ENCODE results near the gene SRSF10.
"Not testable (repeated sequence)": the region's sequence is repeated elsewhere in the genome, so short reads cannot be mapped to it uniquely, and the experiment has no call there.

The SRSF10 gene

DNA sequence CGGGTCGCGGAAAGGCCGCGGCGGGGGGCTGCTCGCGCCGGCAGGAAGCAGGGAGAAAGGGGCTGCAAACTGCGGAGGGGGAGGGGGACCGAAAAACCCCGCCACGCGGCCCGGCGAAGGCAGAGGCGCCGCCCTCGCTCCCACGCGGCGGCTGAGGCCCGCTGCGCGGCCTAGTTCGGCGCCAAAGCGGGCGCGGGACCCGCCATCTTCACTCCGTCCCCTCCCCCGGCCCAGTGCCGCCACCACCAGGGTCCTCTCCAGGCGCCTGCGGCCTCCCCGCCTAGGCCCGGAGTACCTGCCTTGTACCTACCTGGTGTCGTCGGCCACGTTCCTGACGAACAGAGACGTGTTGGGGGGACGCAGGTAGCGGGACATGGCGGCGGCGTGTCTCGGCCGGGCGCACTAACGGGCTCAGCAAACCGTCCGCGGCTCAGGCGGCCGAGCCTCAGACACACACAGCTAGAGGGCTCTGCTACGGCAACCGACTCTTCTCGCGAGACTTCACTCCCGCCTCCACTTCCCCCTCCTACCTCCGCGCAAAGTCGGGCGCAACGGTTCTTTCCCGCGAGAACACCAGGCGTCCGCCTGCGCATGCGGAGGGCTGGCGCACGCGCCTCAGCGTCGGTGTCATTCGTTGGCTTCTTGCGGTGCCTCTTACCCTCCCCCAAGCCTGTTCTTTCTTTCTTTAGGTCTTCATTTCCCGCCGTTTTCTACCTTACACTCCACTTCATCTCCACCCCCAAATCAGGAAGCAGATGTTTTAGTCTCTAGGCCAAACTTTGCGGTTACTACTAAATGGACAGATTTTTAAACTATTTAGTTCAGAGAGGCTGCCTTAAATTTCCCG, at the start of gene SRSF10:
TSS of gene SRSF10 (minus strand) at position 447 of the 847 bp plus-strand sequence. CDS start at position 375, 72 bp downstream.
- peak; percentile 100 for DNase-seq

DNA sequence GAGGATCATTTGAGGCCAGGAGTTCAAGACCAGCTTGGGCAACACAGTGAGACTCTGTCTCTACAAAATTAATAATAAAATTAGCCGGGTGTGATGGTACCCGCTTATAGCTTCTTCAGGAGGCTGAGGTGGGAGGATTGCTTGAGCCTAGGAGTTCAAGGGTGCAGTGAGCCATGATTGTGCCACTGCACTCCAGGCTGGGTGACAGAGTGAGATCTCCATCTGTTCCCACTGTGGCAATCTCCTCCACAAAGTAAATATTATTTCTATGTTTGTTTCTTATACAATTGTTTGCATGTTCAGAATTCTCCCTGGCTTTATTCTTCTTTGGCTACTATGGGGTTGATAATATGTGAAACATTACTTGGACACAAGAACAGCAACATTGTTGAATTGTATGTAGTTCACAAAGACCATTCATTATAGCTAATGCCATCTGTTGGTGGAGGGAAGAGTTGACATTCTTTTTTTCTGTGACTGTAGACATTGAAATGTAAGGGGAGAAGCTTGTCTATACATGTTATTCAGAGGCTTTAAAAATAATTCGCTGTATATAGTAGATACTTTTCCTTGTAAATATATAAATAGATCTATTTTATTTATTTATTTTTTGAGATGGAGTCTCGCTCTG, 47.8 kb upstream of the SRSF10 start:
- peak; percentile 76 for DNase-seq

DNA sequence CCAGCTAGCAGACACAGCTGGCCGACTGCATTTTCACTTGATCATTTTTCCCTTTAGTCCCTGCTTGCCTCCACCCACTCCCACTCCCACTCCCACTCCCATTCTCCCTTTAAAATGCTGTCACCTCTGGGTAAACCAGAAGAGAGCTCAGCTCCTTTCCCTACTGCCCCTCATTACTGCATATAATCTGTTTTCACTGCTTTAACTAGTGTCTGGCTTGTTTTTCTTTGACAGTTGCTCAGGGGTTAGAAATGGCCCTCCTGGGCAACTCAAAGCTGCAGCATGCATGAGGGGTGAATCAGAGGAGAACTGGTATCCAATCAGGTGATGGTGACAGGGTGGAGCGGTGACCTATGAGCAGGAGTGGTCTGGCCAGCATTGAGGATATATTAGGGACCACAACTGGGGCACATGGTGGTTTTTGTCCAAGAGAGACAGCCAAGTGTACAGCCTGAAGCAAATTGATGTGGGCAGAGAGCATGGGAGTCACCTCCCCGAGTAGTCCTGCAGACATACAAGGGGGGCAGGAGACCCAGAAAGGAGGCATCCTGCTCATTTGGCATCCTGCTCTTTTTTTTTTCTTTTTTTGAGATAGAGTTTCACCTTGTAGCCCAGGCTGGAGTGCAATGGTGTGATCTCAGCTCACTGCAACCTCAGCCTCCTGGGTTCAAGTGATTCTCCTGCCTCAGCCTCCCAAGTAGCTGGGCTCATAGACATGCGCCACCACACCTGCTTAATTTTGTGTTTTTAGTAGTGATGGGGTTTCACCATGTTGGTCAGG, 42.6 kb upstream of the SRSF10 start:
- no peak for DNase-seq

- no peak for DNase-seq
Measured at GRCh38 chr1:24021403-24022266, 41.5 kb upstream of the SRSF10 start.

DNA sequence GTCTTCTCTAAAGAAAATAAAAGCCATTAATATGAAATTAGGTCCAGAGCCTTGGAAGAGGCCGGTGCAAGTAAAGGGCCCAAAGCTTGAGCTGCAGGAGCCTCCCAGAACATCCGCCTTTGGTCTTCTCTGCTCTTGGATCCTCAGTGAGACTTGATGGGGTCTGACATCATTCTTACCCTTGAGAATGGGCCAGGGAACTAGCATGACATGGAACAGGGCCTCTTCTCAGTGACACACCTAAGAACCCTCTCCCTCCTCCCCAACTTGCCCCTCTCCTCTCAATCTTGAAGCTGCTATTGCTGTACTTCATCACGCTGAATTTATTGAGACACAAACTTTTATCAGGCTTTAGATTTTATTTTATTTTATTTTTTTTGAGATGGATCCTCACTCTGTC, 40.3 kb upstream of the SRSF10 start:
- no peak for DNase-seq

- DNase-seq: no peak
Measured at GRCh38 chr1:24020025-24020424, 39.9 kb upstream of the SRSF10 start.

DNA sequence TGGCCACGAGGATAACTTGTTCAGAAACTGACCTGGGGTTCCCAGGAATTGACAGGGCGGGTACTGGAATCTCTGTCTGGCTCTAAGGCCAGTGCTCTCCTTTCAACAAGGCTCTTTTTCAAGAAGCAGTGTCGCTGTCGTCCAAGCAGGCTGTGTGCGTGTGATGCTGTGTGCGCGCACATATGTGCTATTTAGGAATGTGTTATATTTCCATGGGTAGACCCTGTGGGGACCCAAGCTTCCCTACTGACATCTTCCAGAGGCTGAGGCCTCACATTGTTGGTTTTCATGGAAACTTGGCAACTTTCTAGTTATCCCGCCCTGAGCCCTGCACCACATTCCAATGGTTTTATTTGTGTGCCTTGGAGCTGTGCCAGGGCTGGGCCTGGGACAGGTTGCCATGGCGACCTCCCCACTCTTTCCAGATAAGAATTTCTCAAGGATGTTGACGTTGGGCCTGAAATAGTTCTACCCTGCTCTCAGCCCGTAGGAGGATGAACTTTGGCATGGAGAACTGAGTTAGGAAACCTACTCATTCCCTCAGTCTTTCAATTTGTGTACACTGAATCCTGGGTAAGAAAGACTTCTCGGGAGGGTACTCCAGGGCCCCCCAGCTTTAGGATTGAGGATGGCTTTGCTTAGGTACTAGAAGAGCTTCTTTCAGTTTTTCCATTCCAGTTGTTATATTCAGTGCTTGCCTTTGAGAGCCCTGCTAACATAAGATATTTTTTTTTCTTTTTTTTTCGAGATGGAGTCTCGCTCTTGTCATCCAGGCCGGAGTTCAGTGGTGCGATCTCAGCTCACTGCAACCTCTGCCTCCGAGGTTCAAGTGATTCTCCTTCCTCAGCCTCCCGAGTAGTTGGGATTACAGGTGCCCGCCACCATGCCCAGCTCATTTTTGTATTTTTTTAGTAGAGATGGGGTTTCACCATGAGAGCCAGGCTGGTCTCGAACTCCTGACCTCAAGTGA, 38.8 kb upstream of the SRSF10 start:
- DNase-seq: no peak

GRCh38 chr1:24015221-24016210, 35.4 kb upstream of the SRSF10 start:
- no peak for DNase-seq

- DNase-seq: not testable (repeated sequence)
Measured at GRCh38 chr1:24012878-24013277, 32.8 kb upstream of the SRSF10 start.

- no peak for DNase-seq
Measured at GRCh38 chr1:24010650-24011049, 30.5 kb upstream of the SRSF10 start.

DNA sequence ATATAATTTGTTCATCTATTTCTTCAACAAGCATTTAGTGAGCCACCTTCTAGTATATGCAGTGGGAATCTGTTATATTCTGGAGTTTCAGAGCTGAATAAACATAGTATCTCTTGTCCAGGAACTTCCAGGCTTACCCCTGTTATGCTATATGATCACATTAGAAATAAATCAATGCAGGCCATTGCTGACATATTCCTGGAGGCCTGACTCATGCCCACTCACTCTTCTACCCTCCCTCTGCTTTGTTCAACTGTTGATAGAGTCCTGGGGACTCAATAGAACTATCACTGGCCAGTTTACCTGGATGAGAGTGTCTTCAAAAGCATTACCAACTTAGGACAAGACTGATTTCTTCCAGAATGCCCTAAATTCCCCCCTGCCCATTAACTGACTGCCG, 29.3 kb upstream of the SRSF10 start:
- DNase-seq: no peak

DNA sequence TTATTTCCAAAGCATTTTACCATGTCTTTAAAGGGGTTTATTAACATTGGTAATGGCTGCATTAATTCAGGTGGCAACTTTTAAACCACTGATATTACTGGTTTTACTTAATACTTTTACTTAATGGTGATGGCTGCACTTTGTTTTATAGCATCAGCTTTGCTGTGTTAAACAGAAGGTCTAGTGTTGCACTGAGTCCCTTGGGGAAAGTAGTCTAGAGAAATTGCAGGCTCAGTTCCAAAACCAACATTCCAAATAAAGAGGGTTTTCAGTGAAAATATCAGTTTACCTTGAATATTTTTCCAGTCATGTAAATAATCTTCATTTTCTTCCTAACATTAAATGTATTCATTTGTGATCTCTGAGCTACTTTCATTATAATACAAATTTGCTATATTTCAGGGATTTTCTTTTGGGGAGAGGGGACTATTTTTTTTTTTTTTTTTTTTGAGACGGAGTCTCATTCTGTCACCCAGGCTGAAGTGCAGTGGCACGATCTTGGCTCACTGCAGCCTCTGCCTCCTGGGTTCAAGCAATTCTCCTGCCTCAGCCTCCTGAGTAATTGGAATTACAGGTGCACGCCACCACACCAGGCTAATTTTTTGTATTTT, 28.6 kb upstream of the SRSF10 start:
- DNase-seq: not testable (repeated sequence)

- DNase-seq: no peak
Measured at GRCh38 chr1:24007079-24007478, 27.0 kb upstream of the SRSF10 start.

- no peak for DNase-seq
Measured at GRCh38 chr1:24005163-24005562, 25.0 kb upstream of the SRSF10 start.

- no peak for DNase-seq
Measured at GRCh38 chr1:24004132-24004531, 24.0 kb upstream of the SRSF10 start.

GRCh38 chr1:24003331-24003972, 23.3 kb upstream of the SRSF10 start:
- DNase-seq: no peak

DNA sequence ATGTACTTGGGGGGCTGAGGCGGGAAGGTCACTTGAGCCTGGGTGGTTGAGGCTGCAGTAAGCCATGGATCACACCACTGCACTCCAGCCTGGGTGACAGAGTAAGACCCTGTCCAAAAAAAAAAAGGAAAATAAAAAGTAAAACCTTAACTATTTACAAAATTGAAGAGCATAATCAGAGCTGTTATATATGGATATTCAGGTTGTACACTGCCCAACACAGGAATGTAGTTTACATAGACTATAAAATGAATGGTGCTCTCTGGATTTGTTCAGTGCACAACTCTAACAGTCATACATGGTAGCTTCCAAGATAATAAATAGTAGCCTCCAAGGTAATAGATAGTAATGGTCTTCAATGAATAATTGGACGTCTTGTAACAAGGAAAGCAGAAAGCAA, 22.6 kb upstream of the SRSF10 start:
- DNase-seq: no peak

DNA sequence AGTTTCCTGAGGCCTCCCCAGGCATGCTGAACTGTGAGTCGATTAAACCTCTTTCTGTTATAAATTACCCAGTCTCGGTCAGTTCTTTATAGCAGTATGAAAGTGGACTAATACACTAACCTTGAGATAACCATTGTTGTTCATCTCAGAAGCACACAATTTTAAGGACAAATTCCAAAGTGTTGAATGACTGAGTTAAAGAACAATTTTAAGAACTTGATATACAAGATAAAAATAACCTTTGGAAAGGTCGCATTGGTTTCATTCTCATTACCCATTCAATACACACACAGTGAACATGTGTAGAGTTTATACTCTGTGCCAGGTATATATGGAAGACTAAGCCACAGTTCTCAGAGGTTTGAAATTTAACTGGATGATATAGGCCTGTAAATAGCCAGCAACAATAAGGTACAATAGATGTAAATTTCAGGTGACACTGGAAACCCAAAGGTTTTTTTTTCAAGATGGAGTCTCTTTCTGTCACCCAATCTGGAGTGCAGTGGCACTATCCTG, 19.1 kb upstream of the SRSF10 start:
- no peak for DNase-seq

DNA sequence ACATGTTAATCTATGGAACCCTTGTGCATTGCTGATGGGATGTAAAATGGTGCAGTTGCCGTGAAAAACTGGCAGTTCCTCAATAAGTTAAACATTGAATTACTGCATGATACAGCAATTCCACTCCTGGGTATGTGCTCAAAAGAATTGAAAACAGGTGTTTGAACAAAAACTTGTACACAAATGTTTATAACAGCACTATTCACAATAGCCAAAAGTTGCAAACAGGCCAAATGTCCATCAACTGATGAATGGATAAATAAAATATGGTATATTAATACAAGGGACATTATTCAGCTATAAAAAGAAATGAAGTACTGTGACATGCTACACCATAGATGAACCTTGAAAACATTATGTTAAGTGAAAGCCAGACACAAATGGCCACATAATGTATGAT, 17.7 kb upstream of the SRSF10 start:
- no peak for DNase-seq

Measured in hematopoietic multipotent progenitor cell treated with erythropoietin and hydrocortisone succinate and interleukin-3 and kit ligand, for 4 days (in vitro differentiated cells).